Psoas muscle (tissue), 8 donors: Measurements from ENCODE around the gene LYZL4. TPM values are rescaled to one million over a fixed set of nuclear protein-coding genes. Genes with fewer than 3 reads are reported as not detected.

ENCODE experiments used
- ATAC-seq, 4 donors: fragments of 200-7000 bp; cut with Tn5 transposase; one replicate each; pipeline ENCODE4 v1.9.1; 2020; ENCODE audit warnings: moderate library complexity in 3 of 4, mild to moderate bottlenecking in 2 of 4
- DNase-seq, 2 donors: peaks; one replicate each; pipeline ENCODE4 v3.0.0-alpha.2; 2020
- H3K27ac ChIP-seq: fragments of 200-600 bp; one replicate; pipeline ENCODE4 v1.8.0; 2022
- H3K27me3 ChIP-seq, 3 donors: fragments of 200-600 bp in 1 of 3; one replicate each; pipeline versions ENCODE4 v1.6.1 to v1.8.0; 2013 to 2022; ENCODE audit warnings: low read length in 2 of 3, mild to moderate bottlenecking in 2 of 3, moderate library complexity in 1 of 3; ENCODE audit not compliant: insufficient read depth in 3 of 3
- H3K36me3 ChIP-seq, 2 donors: fragments of 200-600 bp in 1 of 2; one replicate each; pipeline versions ENCODE4 v1.6.1 to v1.8.0; 2013 to 2022; ENCODE audit warnings: low read depth in 1 of 2, mild to moderate bottlenecking in 1 of 2, moderate library complexity in 1 of 2; ENCODE audit not compliant: insufficient read depth in 1 of 2
- H3K4me1 ChIP-seq: fragments of 200-600 bp; one replicate; pipeline ENCODE4 v1.8.0; 2022
- H3K4me3 ChIP-seq: fragments of 200-600 bp; one replicate; pipeline ENCODE4 v1.8.0; 2022; ENCODE audit warnings: mild to moderate bottlenecking
- H3K9me3 ChIP-seq: fragments of 200-600 bp; one replicate; pipeline ENCODE4 v1.8.0; 2022
- WGBS, 3 donors: extraction: QIAGEN DNeasy Blood & Tissue Kit; methylation state at CpG; one replicate each; pipeline versions ENCODE4 v1.1.6 to v1.1.7; 2013; 5-methylcytosine and 5-hydroxymethylcytosine counted together
- intact Hi-C, 2 donors: fragments of 100-400 bp; cut with DNase I; formaldehyde crosslinking; loops; one replicate each; pipeline versions ENCODE4 v1.11.0 to v1.14.2; 2022
- polyA plus RNA-seq, 3 donors: library from polyadenylated mRNA; stranded (reverse); fragments of 200-250 nt; gene quantifications; one replicate each; pipeline ENCODE4 v1.2.3, GENCODE V29; 2013
- total RNA-seq, 4 donors: library from RNA; stranded (reverse); fragmentation: NEBNext Ultra II Directional in 2 of 4; extraction: Animal tissue kit (Norgen Biotek cat#: 25700) in 2 of 4; gene quantifications; one replicate each; pipeline versions ENCODE4 v1.2.1 to v1.2.4, GENCODE V29; 2021 to 2023
- TF ChIP-seq, protein P1 (sequence below): fragments of 200-600 bp; IDR thresholded peaks from one replicate; pipeline ENCODE4 v1.8.0; 2022; ENCODE audit warnings: antibody characterized with exemption
- donor health status: healthy with polysubstance abuse.
- donor health status: DM: no; HTN: no; CAD: no; lungs with moderate emphysema.
- donor health status: Bipolar disorder and iron deficiency.
- donor health status: healthy.
- donor health status: DM: yes; HTN: yes; CAD: no.
- donor health status: DM: no; HTN: no; CAD: no.
- donor health status: DM: no; HTN: no; CAD: no.
- donor health status: DM: yes; HTN: yes; CAD: no.

Gene LYZL4
- total and polyA plus RNA-seq, 7 donors = not detected

DNA sequence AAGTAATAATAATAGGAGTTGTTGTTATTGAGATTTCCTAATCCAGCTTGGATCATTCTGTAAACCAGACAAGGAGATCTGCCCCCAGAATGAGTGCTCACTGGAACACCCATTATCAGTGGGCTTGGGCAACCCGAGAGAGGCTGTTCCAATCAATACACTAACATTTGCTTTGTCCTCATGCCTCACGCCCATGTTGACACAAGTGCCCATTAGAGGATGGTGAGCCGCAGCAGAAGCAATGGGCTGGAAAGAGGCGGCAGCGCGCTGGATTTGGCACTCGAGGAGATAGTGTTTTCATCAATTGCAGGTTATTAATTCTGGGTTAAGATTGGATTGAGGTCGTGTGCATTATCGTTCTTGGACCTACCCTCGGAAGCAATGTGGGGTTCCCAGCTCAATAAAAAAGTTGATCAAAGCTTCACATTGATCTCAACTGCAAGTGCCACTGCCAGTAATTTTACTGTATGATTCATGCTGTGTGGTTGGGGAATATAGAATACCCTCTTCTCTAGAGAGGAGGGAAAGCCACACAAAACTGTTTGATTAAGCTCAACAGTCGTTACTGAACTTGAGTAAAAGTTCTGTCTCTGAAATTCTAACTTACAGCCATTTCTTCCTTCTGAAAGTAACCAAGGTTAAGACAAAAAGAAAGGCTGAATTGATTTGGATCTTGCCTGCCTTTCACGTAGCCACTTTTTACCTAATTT, 15.7 kb downstream of the LYZL4 start:
- Histone ChIP-seq H3K4me1 (no peaks in the 10 kb centered on the region), H3K27ac (no peak overlapping the region), H3K9me3 (no peaks in the 10 kb centered on the region), H3K36me3 (no peaks in the 10 kb centered on the region), H3K27me3 (peaks cover 0 to 2% (median 0%) of the 10 kb centered on the region in 3 donors), H3K4me3 (no peak overlapping the region)
- DNase-seq (no peak), ATAC-seq (no peak)
- 77 to 80% (median 78%) methylated on average over 12 of the region's 12 CpGs for WGBS, 3 donors
- intact Hi-C loops = no loop called here
- TF ChIP-seq, protein P1, sequence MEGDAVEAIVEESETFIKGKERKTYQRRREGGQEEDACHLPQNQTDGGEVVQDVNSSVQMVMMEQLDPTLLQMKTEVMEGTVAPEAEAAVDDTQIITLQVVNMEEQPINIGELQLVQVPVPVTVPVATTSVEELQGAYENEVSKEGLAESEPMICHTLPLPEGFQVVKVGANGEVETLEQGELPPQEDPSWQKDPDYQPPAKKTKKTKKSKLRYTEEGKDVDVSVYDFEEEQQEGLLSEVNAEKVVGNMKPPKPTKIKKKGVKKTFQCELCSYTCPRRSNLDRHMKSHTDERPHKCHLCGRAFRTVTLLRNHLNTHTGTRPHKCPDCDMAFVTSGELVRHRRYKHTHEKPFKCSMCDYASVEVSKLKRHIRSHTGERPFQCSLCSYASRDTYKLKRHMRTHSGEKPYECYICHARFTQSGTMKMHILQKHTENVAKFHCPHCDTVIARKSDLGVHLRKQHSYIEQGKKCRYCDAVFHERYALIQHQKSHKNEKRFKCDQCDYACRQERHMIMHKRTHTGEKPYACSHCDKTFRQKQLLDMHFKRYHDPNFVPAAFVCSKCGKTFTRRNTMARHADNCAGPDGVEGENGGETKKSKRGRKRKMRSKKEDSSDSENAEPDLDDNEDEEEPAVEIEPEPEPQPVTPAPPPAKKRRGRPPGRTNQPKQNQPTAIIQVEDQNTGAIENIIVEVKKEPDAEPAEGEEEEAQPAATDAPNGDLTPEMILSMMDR = no peak

DNA sequence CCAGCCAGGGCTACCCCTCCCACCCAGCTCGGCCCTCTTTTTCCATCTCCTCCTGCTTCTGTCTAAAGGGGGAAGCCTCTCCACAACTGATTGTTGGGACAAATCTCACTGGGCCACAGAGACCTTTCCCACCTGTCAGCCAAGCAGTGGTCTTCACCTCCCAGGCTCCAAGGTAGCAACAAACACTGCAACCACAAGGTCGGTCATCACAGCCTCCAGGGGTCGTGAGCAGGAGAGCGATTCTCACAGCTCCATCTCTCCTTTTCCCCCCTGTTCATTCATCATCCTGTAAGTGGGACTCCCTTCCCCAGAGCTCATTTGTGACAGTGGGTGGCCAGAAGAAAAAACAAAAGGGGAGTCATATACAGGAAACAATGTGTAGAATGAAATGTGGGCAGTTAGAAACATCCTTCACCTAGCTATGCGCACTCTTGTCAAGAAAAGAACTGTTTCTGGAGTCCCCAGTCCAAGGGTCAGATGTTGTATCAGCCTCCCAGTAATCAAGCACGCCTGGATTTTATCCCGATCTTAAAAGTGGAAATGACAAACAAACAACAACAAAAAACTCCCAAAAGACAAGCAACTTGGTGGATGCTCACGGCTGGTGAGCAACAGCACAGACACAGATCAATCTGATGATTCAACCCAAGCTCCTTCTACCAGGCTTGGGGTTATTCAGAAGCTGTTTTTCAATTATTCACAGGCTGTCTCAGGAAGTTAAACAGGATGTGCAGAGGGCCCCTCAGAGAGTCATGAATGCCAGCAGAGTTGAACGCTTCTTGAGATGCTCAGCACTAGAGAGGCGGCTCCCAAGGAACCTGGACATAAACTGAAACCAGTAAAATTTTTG, 22.4 kb downstream of the LYZL4 start:
- DNase-seq (no peak), ATAC-seq (no peak)
- Histone ChIP-seq H3K4me3 (no peak overlapping the region), H3K36me3 (no peaks in the 10 kb centered on the region), H3K9me3 (no peaks in the 10 kb centered on the region), H3K27ac (no peak overlapping the region), H3K4me1 (no peaks in the 10 kb centered on the region), H3K27me3 (peaks cover 0 to 2% (median 0%) of the 10 kb centered on the region in 3 donors)
- TF ChIP-seq, protein P1 = no peak
- intact Hi-C loops = no loop called here
- WGBS, 3 donors = 52 to 57% (median 53%) methylated on average over 10 of the region's 10 CpGs

DNA sequence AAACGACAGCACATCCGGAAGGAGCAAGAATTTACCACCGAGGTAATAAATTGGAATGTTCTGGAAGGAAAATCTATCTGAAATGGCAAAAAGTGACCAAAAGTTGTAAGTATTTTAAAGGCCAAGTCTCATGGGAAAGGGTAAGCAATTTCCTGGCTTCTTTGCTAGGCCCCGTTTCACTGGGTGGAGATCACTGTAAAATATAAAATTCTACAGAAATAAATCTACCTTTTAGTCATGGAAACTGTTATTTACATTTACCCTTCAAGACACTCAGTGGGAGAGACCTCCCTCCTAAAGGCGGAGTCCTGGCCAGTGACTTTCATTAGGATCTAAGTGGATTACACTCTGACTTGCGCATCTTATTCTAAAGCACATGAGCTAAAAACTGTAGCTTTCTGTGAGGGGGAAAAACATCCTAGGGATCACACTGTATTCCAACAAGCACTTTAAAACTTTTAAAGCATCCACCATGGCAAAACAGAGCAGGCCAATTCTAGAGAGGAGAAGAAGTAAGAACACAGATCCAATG, 28.8 kb downstream of the LYZL4 start:
- ATAC-seq (no peak), DNase-seq (no peak)
- H3K27me3 ChIP-seq = no peaks in the 10 kb centered on the region
- H3K27ac ChIP-seq = no peak overlapping the region
- H3K9me3 ChIP-seq = no peaks in the 10 kb centered on the region
- H3K36me3 ChIP-seq = no peaks in the 10 kb centered on the region
- no peaks in the 10 kb centered on the region for H3K4me1 ChIP-seq
- TF ChIP-seq, protein P1 = no peak
- intact Hi-C loops = no loop called here
- 61 to 65% (median 61%) methylated on average over 6 of the region's 6 CpGs for WGBS, 3 donors
- H3K4me3 ChIP-seq = no peak overlapping the region

DNA sequence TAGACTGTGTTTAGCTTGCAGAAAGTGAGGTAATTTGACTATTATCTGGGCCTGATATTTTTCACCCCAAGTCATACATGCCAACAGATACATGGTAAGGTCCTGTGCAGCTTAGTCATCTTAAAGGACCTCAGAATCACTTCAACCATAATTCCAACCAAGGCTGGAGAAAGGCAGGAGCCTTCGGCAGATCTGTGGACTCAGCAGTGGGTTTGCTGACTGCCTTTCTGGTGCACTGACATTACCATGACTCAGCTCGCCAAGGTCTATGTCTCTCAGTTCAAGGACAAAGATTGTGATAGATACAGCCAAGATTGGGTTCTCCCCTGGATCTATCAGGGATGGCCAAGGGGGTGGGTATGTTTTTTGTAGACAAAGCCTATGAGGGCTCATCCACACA, 32.7 kb downstream of the LYZL4 start:
- intact Hi-C loops = no loop called here
- Histone ChIP-seq H3K36me3 (no peaks in the 10 kb centered on the region), H3K27me3 (no peaks in the 10 kb centered on the region), H3K9me3 (no peaks in the 10 kb centered on the region), H3K27ac (no peak overlapping the region), H3K4me3 (no peak overlapping the region), H3K4me1 (no peaks in the 10 kb centered on the region)
- no peak for DNase-seq
- ATAC-seq = no peak
- TF ChIP-seq, protein P1 = no peak
- WGBS, 3 donors = 91 to 100% (median 92%) methylated on average over 2 of the region's 2 CpGs
